HG02870 (cell line): ENCODE results near the gene DIP2B.

Source experiments
- ATAC-seq: cut with Tn5 transposase; IDR thresholded peaks from one replicate; pipeline ENCODE4 v1.9.1; 2021; ENCODE audit warnings: mild to moderate bottlenecking, moderate library complexity; ENCODE audit not compliant: unreplicated experiment

Gene DIP2B

DNA sequence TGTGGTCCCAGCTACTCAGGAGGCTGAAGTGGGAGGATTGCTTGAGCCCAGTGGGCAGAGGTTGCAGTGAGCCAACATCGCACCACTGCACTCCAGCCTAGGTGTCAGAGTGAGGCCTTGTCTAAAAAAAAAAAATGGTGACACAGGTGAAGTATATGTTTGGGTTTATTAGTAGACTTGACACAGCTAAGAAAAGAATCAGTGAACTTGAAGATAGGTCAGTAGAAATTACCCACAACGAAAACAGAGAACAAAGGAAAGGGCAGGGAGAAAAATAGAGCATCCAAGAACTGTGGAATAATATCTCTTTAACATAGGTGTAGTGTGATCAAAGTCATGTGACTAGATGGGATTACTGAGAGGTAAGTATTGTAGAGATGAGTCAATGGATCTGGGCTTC is 282.8 kb downstream of the DIP2B start:
- no peak for ATAC-seq

DNA sequence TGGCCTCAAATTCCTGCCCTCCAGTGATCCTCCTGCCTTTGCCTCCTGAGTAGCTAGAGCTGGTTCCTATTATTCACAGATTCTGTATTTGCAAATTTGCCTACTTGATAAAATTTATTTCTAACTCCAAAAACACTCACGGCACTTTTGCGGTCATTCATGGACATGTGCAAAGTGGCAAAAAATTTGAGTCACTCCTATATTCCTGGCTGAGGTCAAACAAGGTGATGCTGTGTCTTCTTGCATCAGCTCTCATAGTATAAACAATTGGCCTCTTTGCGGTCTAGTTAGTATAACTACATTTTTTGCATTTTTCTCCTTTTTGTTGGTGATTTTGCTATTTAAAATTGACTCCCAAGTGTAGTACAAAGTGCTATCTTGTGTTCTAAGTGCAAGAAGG is 283.8 kb downstream of the DIP2B start:
- no peak for ATAC-seq

DNA sequence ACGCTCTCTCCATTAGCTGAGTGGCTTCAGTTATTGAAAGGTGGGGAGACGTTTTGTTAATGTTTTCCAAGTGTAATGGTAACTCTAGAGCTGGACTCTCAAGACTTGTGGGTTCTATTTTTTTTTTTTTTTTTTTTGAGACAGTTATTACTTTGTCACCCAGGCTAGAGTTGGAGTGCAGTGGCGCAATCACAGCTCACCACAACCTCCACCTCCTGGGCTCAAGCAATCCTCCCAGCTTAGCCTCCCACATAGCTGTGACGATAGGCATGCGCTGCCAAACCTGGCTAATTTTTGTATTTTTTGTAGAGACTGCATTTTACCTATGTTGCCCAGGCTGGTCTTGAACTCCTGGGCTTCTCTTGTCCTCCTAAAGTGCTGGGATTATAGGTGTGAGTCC is 285.3 kb downstream of the DIP2B start:
- ATAC-seq, result no peak
